Naive B cell (primary cell): ENCODE data around the gene TMEM140. TPM values are rescaled to one million over a fixed set of nuclear protein-coding genes. Genes with fewer than 3 reads are reported as not detected.
A peak's percentile ranks its signal among the peaks of the same experiment; 100 is the strongest.

Experiments
- ATAC-seq, 2 donors: fragments of 150-1000 bp; cut with Tn5 transposase; 2 replicates each; pipeline ENCODE4 v1.10.0; 2021; ENCODE audit warnings: low read depth in 2 of 2, mild to moderate bottlenecking in 2 of 2, moderate library complexity in 2 of 2
- DNase-seq: peaks from one replicate; pipeline ENCODE4 v3.0.0; 2022
- H3K27ac Mint-ChIP-seq, 6 donors: one replicate each; pipeline ENCODE4 v1.8.0; 2020 to 2022; ENCODE audit warnings: mild to moderate bottlenecking in 6 of 6, mixed read lengths in 6 of 6, moderate library complexity in 5 of 6, inconsistent platforms in 2 of 6
- H3K27me3 Mint-ChIP-seq, 3 donors: one replicate each; pipeline ENCODE4 v1.8.0; 2021 to 2022; ENCODE audit warnings: mixed read lengths in 3 of 3, mild to moderate bottlenecking in 1 of 3
- H3K36me3 Mint-ChIP-seq, 2 donors: one replicate each; pipeline ENCODE4 v1.8.0; 2020 to 2022; ENCODE audit warnings: mixed read lengths in 2 of 2, inconsistent platforms in 1 of 2, mild to moderate bottlenecking in 1 of 2
- H3K4me1 Mint-ChIP-seq, 3 donors: one replicate each; pipeline ENCODE4 v1.8.0; 2020 to 2022; ENCODE audit warnings: mixed read lengths in 3 of 3, inconsistent platforms in 1 of 3, mild to moderate bottlenecking in 1 of 3, moderate library complexity in 1 of 3
- H3K4me3 Mint-ChIP-seq, 8 donors: one replicate each; pipeline ENCODE4 v1.8.0; 2020 to 2022; ENCODE audit warnings: mild to moderate bottlenecking in 8 of 8, mixed read lengths in 8 of 8, moderate library complexity in 8 of 8, inconsistent platforms in 2 of 8
- H3K9me3 Mint-ChIP-seq, 7 donors: one replicate each; pipeline ENCODE4 v1.8.0; 2020 to 2022; ENCODE audit warnings: mixed read lengths in 7 of 7, mild to moderate bottlenecking in 5 of 7, inconsistent platforms in 2 of 7, moderate library complexity in 1 of 7
- polyA plus RNA-seq, 6 donors: library from polyadenylated mRNA; unstranded; fragments of 300-500 nt; fragmentation: Illumina TruSeq; gene quantifications; one replicate each; pipeline ENCODE4 v1.2.3, GENCODE V29; 2021; ENCODE audit warnings: low read depth in 6 of 6

Gene TMEM140
- polyA plus RNA-seq, 6 donors from 2014 or later = 14.1 to 31.7 (median 25.2) TPM

- Mint-ChIP-seq H3K27ac (peak overlapping the region; percentile 46 to 90 (median 78)), H3K4me1 (peaks cover 45 to 67% (median 56%) of the 10 kb centered on the region in 3 donors), H3K4me3 (peak overlapping the region; percentile 30 to 87 (median 67)), H3K9me3 (peaks cover 8 to 21% (median 18%) of the 10 kb centered on the region in 7 donors), H3K27me3 (no peaks in the 10 kb centered on the region), H3K36me3 (peaks cover 18 to 26% of the 10 kb centered on the region in 2 donors)
- ATAC-seq (peak; percentile 5 to 24), DNase-seq (no peak)
Measured at GRCh38 chr7:135160098-135160857, 12.4 kb downstream of the TMEM140 start.

- Mint-ChIP-seq H3K27ac (peak overlapping the region; percentile 51 to 87 (median 77)), H3K4me3 (peak overlapping the region; percentile 30 to 87 (median 71)), H3K27me3 (no peaks in the 10 kb centered on the region), H3K9me3 (peaks cover 6 to 15% (median 11%) of the 10 kb centered on the region in 7 donors), H3K36me3 (peaks cover 13 to 25% of the 10 kb centered on the region in 2 donors), H3K4me1 (peaks cover 45 to 71% (median 53%) of the 10 kb centered on the region in 3 donors)
- DNase-seq = peak; percentile 25
- ATAC-seq = peak; percentile 78 to 83
Measured at GRCh38 chr7:135160858-135161653, 13.2 kb downstream of the TMEM140 start.

DNA sequence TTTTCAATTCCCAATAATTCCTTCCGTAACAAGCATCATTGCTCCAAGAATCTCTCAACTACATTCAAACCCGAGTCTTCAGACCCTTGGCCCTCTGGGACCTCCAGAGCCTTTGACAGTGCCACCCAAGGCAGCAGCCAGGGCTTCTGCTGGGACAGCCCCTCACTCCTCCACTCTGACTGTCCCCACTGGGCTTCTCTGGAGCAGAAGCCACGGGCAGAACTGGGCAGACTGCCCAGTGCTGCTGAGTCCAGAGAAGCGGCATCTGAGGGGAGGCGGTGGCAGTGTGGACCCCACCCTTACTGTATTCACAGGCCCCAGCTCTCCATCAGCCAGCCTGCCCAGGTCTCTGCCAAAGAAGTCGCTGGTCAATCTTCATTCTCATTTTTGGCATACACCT is 13.8 kb downstream of the TMEM140 start:
- Mint-ChIP-seq H3K4me1 (peaks cover 45 to 69% (median 55%) of the 10 kb centered on the region in 3 donors), H3K27me3 (no peaks in the 10 kb centered on the region), H3K4me3 (peak overlapping the region in 7 of 8 donors; percentile 5 to 77 (median 56))

DNA sequence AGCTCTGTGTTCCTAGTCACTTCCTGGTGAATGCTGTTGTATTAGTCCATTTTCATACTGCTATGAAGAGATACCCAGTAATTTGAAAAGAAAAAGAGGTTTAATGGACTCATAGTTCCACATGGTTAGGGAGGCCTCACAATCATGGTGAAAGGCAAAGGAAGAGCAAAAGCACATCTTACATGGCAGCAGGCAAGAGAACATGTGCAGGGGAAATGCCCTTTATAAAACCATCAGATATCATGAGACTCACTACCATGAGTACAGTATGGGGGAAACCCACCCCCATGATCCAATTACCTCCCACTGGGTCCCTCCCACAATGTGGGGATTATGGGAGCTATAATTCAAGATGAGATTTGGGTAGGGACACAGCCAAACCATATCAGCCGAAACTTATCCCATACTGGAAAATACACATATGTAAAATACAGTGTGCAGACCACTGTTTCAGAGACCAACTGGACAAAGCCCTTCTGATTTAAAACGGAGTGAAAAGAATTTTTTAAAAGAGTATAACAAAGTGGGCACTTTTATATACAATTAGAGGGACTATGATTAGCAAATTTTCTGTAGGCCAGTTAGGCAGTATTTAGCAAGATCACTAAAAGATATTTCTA is 14.6 kb downstream of the TMEM140 start:
- no peak for DNase-seq
- Mint-ChIP-seq H3K27me3 (no peaks in the 10 kb centered on the region), H3K36me3 (peaks cover 0 to 11% of the 10 kb centered on the region in 2 donors), H3K27ac (peak overlapping the region in 4 of 6 donors; percentile 62 to 86 (median 78)), H3K9me3 (peaks cover 0 to 4% (median 0%) of the 10 kb centered on the region in 7 donors), H3K4me3 (peak overlapping the region in 1 of 8 donors; percentile 52), H3K4me1 (peaks cover 42 to 69% (median 56%) of the 10 kb centered on the region in 3 donors)
- ATAC-seq = no peak

More for the DNA sequence above, 13.8 kb downstream of the TMEM140 start:
- Mint-ChIP-seq H3K27ac (peak overlapping the region in 5 of 6 donors; percentile 33 to 87 (median 81)), H3K36me3 (peaks cover 7 to 19% of the 10 kb centered on the region in 2 donors), H3K9me3 (peaks cover 2 to 9% (median 5%) of the 10 kb centered on the region in 7 donors)
- ATAC-seq (no peak), DNase-seq (no peak)

- Mint-ChIP-seq H3K36me3 (peaks cover 0 to 5% of the 10 kb centered on the region in 2 donors), H3K4me3 (no peak overlapping the region), H3K27me3 (no peaks in the 10 kb centered on the region), H3K4me1 (peaks cover 48 to 79% (median 60%) of the 10 kb centered on the region in 3 donors), H3K9me3 (peaks cover 0 to 4% (median 0%) of the 10 kb centered on the region in 7 donors), H3K27ac (peak overlapping the region in 4 of 6 donors; percentile 47 to 69 (median 53))
- no peak for ATAC-seq
- no peak for DNase-seq
Measured at GRCh38 chr7:135164357-135165061, 16.6 kb downstream of the TMEM140 start.

DNA sequence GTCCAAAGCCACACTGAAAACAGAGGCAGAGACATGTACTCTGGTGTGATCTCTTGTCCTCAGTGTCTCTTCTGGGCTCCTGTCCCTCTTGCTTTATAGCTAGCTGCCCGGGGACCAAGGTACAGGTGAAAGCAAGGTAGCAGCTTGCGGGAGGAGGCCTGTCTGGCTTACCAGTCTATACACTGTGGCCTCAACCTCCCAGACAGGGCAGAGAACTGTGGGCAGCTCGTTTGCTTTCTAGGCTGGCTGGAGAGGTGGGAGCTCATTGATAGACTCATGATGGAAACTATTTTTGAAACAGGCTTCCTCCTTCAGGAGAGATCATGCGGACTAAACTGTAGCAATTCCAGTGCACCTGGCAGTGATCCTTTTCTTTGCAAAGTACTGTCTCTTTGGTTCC is 18.0 kb downstream of the TMEM140 start:
- H3K4me3 Mint-ChIP-seq = no peak overlapping the region
- peak overlapping the region in 3 of 6 donors; percentile 54 to 75 (median 69) for H3K27ac Mint-ChIP-seq
- peaks cover 0 to 4% (median 0%) of the 10 kb centered on the region in 7 donors for H3K9me3 Mint-ChIP-seq
- no peak for DNase-seq
- H3K36me3 Mint-ChIP-seq = peaks cover 0 to 5% of the 10 kb centered on the region in 2 donors
- no peaks in the 10 kb centered on the region for H3K27me3 Mint-ChIP-seq
- ATAC-seq = no peak
- peaks cover 44 to 71% (median 53%) of the 10 kb centered on the region in 3 donors for H3K4me1 Mint-ChIP-seq

DNA sequence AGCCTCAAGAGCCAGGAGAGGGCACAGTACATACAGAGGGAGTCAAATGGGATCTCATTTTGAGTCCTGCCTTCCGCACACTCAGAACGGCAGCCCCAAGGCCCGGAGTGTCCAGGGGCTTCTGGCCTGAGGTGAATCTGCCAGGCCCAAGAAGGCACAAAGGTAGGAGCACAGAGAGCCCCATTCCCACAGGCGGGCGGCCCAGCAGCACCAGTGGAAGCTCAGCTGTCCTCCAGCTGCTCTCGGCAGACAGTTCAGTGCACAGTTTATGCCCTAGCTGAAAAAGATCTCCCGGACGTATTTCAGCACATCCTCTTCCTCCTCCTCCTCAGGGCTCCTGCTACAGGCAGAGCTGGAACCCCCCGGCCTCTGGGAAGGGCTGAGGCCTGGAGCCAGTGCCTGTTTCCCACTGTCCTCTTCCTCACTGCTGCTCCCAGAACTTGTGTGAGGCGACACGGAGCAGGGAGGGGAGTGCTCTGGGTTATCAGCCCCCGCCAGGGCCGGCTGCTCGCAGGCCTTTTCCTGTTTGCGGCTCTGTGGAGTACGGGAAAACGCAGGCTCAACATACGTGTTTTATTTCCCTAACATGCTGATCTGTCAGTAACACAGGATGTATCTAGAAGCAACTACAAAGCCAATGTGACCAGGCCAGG is 18.6 kb downstream of the TMEM140 start:
- Mint-ChIP-seq H3K9me3 (peaks cover 0 to 4% (median 0%) of the 10 kb centered on the region in 7 donors), H3K36me3 (peaks cover 0 to 5% of the 10 kb centered on the region in 2 donors)

GRCh38 chr7:135167365-135167917 is 19.6 kb downstream of the TMEM140 start:
- DNase-seq = no peak
- Mint-ChIP-seq H3K4me3 (peak overlapping the region in 6 of 8 donors; percentile 27 to 90 (median 58)), H3K9me3 (peaks cover 0 to under 1% (median 0%) of the 10 kb centered on the region in 7 donors), H3K27ac (peak overlapping the region in 4 of 6 donors; percentile 30 to 94 (median 78)), H3K4me1 (peaks cover 33 to 72% (median 51%) of the 10 kb centered on the region in 3 donors), H3K36me3 (peaks cover 0 to 5% of the 10 kb centered on the region in 2 donors), H3K27me3 (no peaks in the 10 kb centered on the region)
- ATAC-seq = no peak

More for the DNA sequence above, 18.6 kb downstream of the TMEM140 start:
- H3K4me3 Mint-ChIP-seq = peak overlapping the region in 2 of 8 donors; percentile 44 to 90
- ATAC-seq (no peak), DNase-seq (no peak)
- H3K27me3 Mint-ChIP-seq = no peaks in the 10 kb centered on the region
- peak overlapping the region in 5 of 6 donors; percentile 40 to 90 (median 56) for H3K27ac Mint-ChIP-seq
- H3K4me1 Mint-ChIP-seq = peaks cover 38 to 71% (median 49%) of the 10 kb centered on the region in 3 donors

- peaks cover 33 to 75% (median 51%) of the 10 kb centered on the region in 3 donors for H3K4me1 Mint-ChIP-seq
- DNase-seq = no peak
- H3K9me3 Mint-ChIP-seq = no peaks in the 10 kb centered on the region
- no peak for ATAC-seq
- H3K27me3 Mint-ChIP-seq = no peaks in the 10 kb centered on the region
- peaks cover 0 to 5% of the 10 kb centered on the region in 2 donors for H3K36me3 Mint-ChIP-seq
- H3K4me3 Mint-ChIP-seq = peak overlapping the region in 5 of 8 donors; percentile 27 to 90 (median 61)
- peak overlapping the region in 3 of 6 donors; percentile 67 to 98 (median 94) for H3K27ac Mint-ChIP-seq
Measured at GRCh38 chr7:135168001-135168400, 20.1 kb downstream of the TMEM140 start.

GRCh38 chr7:135168489-135169140 is 20.7 kb downstream of the TMEM140 start:
- Mint-ChIP-seq H3K27ac (peak overlapping the region in 5 of 6 donors; percentile 93 to 98 (median 94)), H3K36me3 (peaks cover 0 to 5% of the 10 kb centered on the region in 2 donors), H3K9me3 (no peaks in the 10 kb centered on the region), H3K4me3 (peak overlapping the region; percentile 52 to 95 (median 91)), H3K4me1 (peaks cover 33 to 75% (median 51%) of the 10 kb centered on the region in 3 donors), H3K27me3 (no peaks in the 10 kb centered on the region)
- DNase-seq (no peak), ATAC-seq (no peak)
